SK-N-SH (cell line): ENCODE data around the gene CATSPER3. TPM values are rescaled to one million over a fixed set of nuclear protein-coding genes. Genes with fewer than 3 reads are reported as not detected.

Experiments
- CTCF ChIA-PET: fragments of 300-600, 350-600 bp; formaldehyde crosslinking; extraction: SDS; loops from one replicate; lab custom pipeline; 2021; lab: Yijun Ruan, JAX
- POLR2A ChIA-PET: fragments of 350-600 bp; sonication (Branson Sonifier 250); formaldehyde crosslinking; extraction: SDS; loops from one replicate; lab custom pipeline; 2020; ENCODE audit warnings: antibody characterized with exemption, inconsistent platforms; lab: Yijun Ruan, JAX
- DNase-seq: peaks from one replicate; pipeline ENCODE4 v3.0.0; 2012
- H2AFZ ChIP-seq: fragments of 200-600 bp; sonication (generic); 2 replicates; pipeline ENCODE4 v1.8.1; 2016; ENCODE audit warnings: antibody characterized with exemption, mild to moderate bottlenecking, low read depth
- H3F3A ChIP-seq: fragments of 200-600 bp; sonication (generic); replicated peaks from 2 replicates; pipeline ENCODE3; 2016; ENCODE audit warnings: antibody characterized with exemption, mild to moderate bottlenecking; ENCODE audit not compliant: insufficient read depth
- H3K27ac ChIP-seq, 2 experiments: fragments of 200-500 bp in 1 of 2; fragments of 200-600 bp in 1 of 2; sonication (Bioruptor generic) in 1 of 2; sonication (generic), shearing (Covaris generic) in 1 of 2; 2 replicates each; pipeline versions ENCODE4 v1.5.1 to v1.6.1; 2014 to 2016; ENCODE audit warnings: low read depth in 2 of 2, inconsistent platforms in 1 of 2, low read length in 1 of 2, mild to moderate bottlenecking in 1 of 2, mixed read lengths in 1 of 2
- H3K27me3 ChIP-seq: fragments of 200-600 bp; sonication (generic), shearing (Covaris generic); 2 replicates; pipeline ENCODE4 v1.6.1; 2016; ENCODE audit warnings: mixed run types; ENCODE audit not compliant: insufficient read depth
- H3K36me3 ChIP-seq, 2 experiments: fragments of 200-500 bp in 1 of 2; fragments of 200-600 bp in 1 of 2; sonication (Bioruptor generic) in 1 of 2; sonication (generic) in 1 of 2; replicated peaks in 1 of 2; 2 replicates each; pipeline versions ENCODE3 to v1.5.1; 2014 to 2016; ENCODE audit warnings: low read length in 1 of 2, mild to moderate bottlenecking in 1 of 2; ENCODE audit not compliant: insufficient read depth in 2 of 2, control insufficient read depth in 1 of 2
- H3K4me1 ChIP-seq, 2 experiments: fragments of 200-500 bp in 1 of 2; fragments of 200-600 bp in 1 of 2; sonication (Bioruptor generic) in 1 of 2; sonication (generic), shearing (Covaris generic) in 1 of 2; 2 replicates each; pipeline versions ENCODE4 v1.5.1 to v1.6.1; 2014 to 2016; ENCODE audit warnings: low read depth in 1 of 2, low read length in 1 of 2, mixed run types in 1 of 2; ENCODE audit not compliant: insufficient read depth in 2 of 2, control insufficient read depth in 1 of 2
- H3K4me2 ChIP-seq: fragments of 200-600 bp; sonication (generic), shearing (Covaris generic); 2 replicates; pipeline ENCODE4 v1.6.1; 2017; ENCODE audit warnings: mixed run types
- H3K4me3 ChIP-seq, 2 experiments: fragments of 200-500 bp in 1 of 2; fragments of 200-600 bp in 1 of 2; sonication (Bioruptor generic) in 1 of 2; sonication (generic), shearing (Covaris generic) in 1 of 2; 2 replicates each; pipeline versions ENCODE4 v1.5.1 to v1.8.1; 2014 to 2016; ENCODE audit warnings: low read depth in 2 of 2, inconsistent platforms in 1 of 2, low read length in 1 of 2, mild to moderate bottlenecking in 1 of 2, mixed read lengths in 1 of 2, moderate library complexity in 1 of 2
- H3K79me2 ChIP-seq: fragments of 200-600 bp; sonication (generic); 2 replicates; pipeline ENCODE4 v1.8.1; 2017; ENCODE audit warnings: mild to moderate bottlenecking; ENCODE audit not compliant: insufficient read depth
- H3K9ac ChIP-seq: fragments of 200-600 bp; sonication (generic); 2 replicates; pipeline ENCODE4 v1.6.1; 2017; ENCODE audit warnings: mixed run types
- H3K9me2 ChIP-seq: fragments of 200-600 bp; sonication (generic); 2 replicates; pipeline ENCODE4 v1.6.1; 2017; ENCODE audit warnings: mixed run types
- H3K9me3 ChIP-seq: fragments of 200-600 bp; sonication (generic); 2 replicates; pipeline ENCODE4 v1.6.1; 2017; ENCODE audit warnings: mixed run types, mild to moderate bottlenecking, moderate library complexity
- H4K20me1 ChIP-seq: fragments of 200-600 bp; sonication (generic); 2 replicates; pipeline ENCODE4 v1.6.1; 2017; ENCODE audit warnings: mild to moderate bottlenecking, mixed run types; ENCODE audit not compliant: insufficient read depth
- CTCF ChIP-seq: fragments of 200-600 bp; sonication (generic); IDR thresholded peaks from 2 replicates; pipeline ENCODE4 v1.6.1; 2017; ENCODE audit warnings: antibody characterized with exemption, mild to moderate bottlenecking, moderate library complexity
- ELF1 ChIP-seq: IDR thresholded peaks from 2 replicates; pipeline ENCODE4 v1.4.0; 2012
- IRF3 ChIP-seq: fragments of 150-350 bp; IDR thresholded peaks from 2 replicates; pipeline ENCODE4 v1.6.1; 2016; ENCODE audit warnings: mild to moderate bottlenecking, low read depth, low read length
- JUND ChIP-seq: IDR thresholded peaks from 2 replicates; pipeline ENCODE4 v1.4.0; 2012
- MEF2A ChIP-seq: IDR thresholded peaks from 2 replicates; pipeline ENCODE4 v1.4.0; 2012; ENCODE audit warnings: low read depth, borderline replicate concordance
- MXI1 ChIP-seq: IDR thresholded peaks from 2 replicates; pipeline ENCODE4 v1.6.1; 2012; ENCODE audit warnings: mild to moderate bottlenecking, low read depth, low read length, improper control_type of control experiment
- NFIC ChIP-seq: IDR thresholded peaks from 2 replicates; pipeline ENCODE4 v1.4.0; 2012; ENCODE audit warnings: borderline replicate concordance
- PBX3 ChIP-seq: IDR thresholded peaks from 2 replicates; pipeline ENCODE4; 2012
- POLR2AphosphoS5 ChIP-seq: IDR thresholded peaks from 2 replicates; pipeline ENCODE4 v1.6.1; 2012; ENCODE audit warnings: low read depth, low read length
- RAD21 ChIP-seq: IDR thresholded peaks from 2 replicates; pipeline ENCODE4 v1.6.1; 2012; ENCODE audit warnings: mild to moderate bottlenecking, low read length
- RCOR1 ChIP-seq: fragments of 150-350 bp; IDR thresholded peaks from 2 replicates; pipeline ENCODE4 v1.6.1; 2017; ENCODE audit warnings: antibody characterized with exemption, low read length
- RXRA ChIP-seq: IDR thresholded peaks from 2 replicates; pipeline ENCODE4 v1.4.0; 2012; ENCODE audit warnings: low read depth, mild to moderate bottlenecking, borderline replicate concordance
- SIN3A ChIP-seq: IDR thresholded peaks from 2 replicates; pipeline ENCODE4 v1.6.1; 2012; ENCODE audit warnings: low read depth, mild to moderate bottlenecking, low read length, moderate library complexity, borderline replicate concordance
- SMC3 ChIP-seq: IDR thresholded peaks from 2 replicates; pipeline ENCODE4 v1.6.1; 2012; ENCODE audit warnings: low read depth, low read length, improper control_type of control experiment
- TAF1 ChIP-seq: IDR thresholded peaks from 2 replicates; pipeline ENCODE4 v1.6.1; 2012; ENCODE audit warnings: low read depth, mild to moderate bottlenecking, low read length, moderate library complexity, borderline replicate concordance
- TCF12 ChIP-seq: IDR thresholded peaks from 2 replicates; pipeline ENCODE4 v1.4.0; 2012
- TEAD4 ChIP-seq: IDR thresholded peaks from 2 replicates; pipeline ENCODE4 v1.4.0; 2012; ENCODE audit warnings: mild to moderate bottlenecking, borderline replicate concordance; ENCODE audit not compliant: insufficient read depth
- YY1 ChIP-seq: IDR thresholded peaks from 2 replicates; pipeline ENCODE4 v1.4.0; 2012; ENCODE audit warnings: low read depth, mild to moderate bottlenecking
- WGBS: methylation state at CpG from one replicate; pipeline ENCODE4 v1.1.6; 2017; ENCODE audit warnings: low lambda C conversion rate; 5-methylcytosine and 5-hydroxymethylcytosine counted together
- polyA plus RNA-seq, 3 experiments: library from polyadenylated mRNA; depleted of rRNA; stranded (reverse); fragments of >200 nt; gene quantifications; 2 replicates each; pipeline ENCODE4 v1.2.3, GENCODE V29; 2012
- TF ChIP-seq, protein P1 (sequence below): IDR thresholded peaks from 2 replicates; pipeline ENCODE4 v1.4.0; 2012; ENCODE audit warnings: low read depth, borderline replicate concordance

CATSPER3 gene
- polyA plus RNA-seq, 1 of the 3 experiments (the other 2 are of a cell fraction): 0.26 TPM

DNA sequence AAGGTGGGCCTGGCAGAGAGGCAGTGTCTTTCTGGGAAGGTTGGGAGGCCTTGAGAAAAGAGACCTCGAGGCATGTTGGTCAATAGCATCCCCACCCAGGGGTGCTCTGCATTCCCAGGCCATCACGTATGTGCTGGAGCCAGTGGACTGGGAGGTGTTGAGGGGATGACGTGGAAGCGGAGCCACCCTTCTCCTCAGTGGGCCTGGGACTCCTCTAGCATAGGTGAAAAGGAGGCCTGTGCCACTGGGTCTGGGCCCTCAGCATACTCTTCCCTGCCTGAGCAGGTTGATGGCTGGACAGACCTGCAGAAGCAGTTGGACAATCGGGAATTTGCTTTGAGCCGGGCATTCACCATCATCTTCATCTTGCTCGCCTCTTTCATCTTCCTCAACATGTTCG lies 40.8 kb downstream of the CATSPER3 start:
- 74% methylated on average over 8 of the region's 8 CpGs for WGBS

DNA sequence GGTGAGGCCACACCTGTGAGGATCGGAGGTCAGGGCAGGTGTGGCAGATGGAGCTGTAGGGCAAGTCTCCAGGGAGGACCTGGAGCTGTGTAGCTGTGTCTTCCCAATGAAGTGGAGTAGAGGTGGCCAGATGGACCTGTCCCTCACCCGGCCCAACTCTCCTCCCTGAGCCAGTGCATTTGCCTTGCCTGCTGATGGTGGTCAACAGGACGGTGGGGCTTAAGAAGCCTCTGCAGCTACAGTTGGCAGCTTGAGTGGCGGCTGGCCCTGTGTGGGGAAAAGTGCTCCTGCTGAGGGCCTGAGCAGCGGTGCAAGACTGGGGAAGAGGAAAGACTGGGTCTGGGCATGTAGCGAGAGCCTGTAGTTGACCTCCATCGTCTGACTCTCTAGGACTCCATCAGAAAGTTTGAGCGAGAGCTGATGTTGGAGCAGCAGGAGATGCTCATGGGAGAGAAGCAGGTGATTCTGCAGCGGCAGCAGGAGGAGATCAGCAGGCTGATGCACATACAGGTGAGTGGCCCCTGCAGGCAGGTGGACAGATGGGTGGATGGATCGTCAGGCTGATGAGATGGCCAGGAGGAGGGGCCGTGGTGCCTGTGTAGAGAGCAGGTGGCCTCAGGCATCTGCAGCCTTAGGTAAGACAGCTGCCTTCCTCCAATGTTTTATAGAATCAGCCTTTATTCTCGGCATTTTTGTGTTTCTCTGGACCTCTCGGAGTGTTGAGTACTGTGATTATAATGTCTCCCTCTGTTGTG lies 41.5 kb downstream of the CATSPER3 start:
- Histone ChIP-seq H2AFZ (no peak overlapping the region), H3F3A (no peaks in the 10 kb centered on the region), H3K4me2 (no peak overlapping the region), H4K20me1 (no peaks in the 10 kb centered on the region), H3K27ac (no peak overlapping the region), H3K9me3 (no peaks in the 10 kb centered on the region), H3K9me2 (no peaks in the 10 kb centered on the region), H3K79me2 (no peaks in the 10 kb centered on the region), H3K27me3 (no peaks in the 10 kb centered on the region; the same call in 1 of the 2 replicates), H3K36me3 (no peaks in the 10 kb centered on the region), H3K4me3 (no peak overlapping the region), H3K4me1 (no peaks in the 10 kb centered on the region; a peak in 1 of 4 replicates), H3K9ac (no peak overlapping the region)
- DNase-seq: peak; percentile 3
- ChIA-PET POLR2A (no interaction called here), CTCF (no interaction called here)
- no peak for TF ChIP-seq TCF12
- no peak for TF ChIP-seq MXI1
- no peak for TF ChIP-seq RAD21
- no peak for TF ChIP-seq NFIC
- no peak for TF ChIP-seq SIN3A
- TF ChIP-seq JUND: no peak
- no peak for TF ChIP-seq SMC3
- TF ChIP-seq PBX3: no peak
- no peak for TF ChIP-seq CTCF
- TF ChIP-seq, protein P1, sequence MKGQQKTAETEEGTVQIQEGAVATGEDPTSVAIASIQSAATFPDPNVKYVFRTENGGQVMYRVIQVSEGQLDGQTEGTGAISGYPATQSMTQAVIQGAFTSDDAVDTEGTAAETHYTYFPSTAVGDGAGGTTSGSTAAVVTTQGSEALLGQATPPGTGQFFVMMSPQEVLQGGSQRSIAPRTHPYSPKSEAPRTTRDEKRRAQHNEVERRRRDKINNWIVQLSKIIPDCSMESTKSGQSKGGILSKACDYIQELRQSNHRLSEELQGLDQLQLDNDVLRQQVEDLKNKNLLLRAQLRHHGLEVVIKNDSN: no peak
- no peak for TF ChIP-seq RCOR1
- TF ChIP-seq MEF2A: no peak
- TF ChIP-seq IRF3: no peak
- no peak for TF ChIP-seq RXRA
- TF ChIP-seq POLR2AphosphoS5: no peak
- WGBS: 73% methylated on average over 9 of the region's 13 CpGs

More for the DNA sequence above, 40.8 kb downstream of the CATSPER3 start:
- TF ChIP-seq, protein P1: no peak
- TF ChIP-seq YY1: no peak
- TF ChIP-seq ELF1: no peak
- no peak for TF ChIP-seq TAF1
- no peak for TF ChIP-seq RXRA
- TF ChIP-seq MXI1: no peak
- TF ChIP-seq TEAD4: no peak
- Histone ChIP-seq H4K20me1 (no peaks in the 10 kb centered on the region), H3K4me2 (no peak overlapping the region), H3K9ac (no peak overlapping the region), H3K79me2 (no peaks in the 10 kb centered on the region), H3K4me3 (no peak overlapping the region), H3K9me3 (no peaks in the 10 kb centered on the region), H3F3A (no peaks in the 10 kb centered on the region), H3K27ac (no peak overlapping the region), H3K27me3 (no peaks in the 10 kb centered on the region; the same call in 1 of the 2 replicates), H3K9me2 (no peaks in the 10 kb centered on the region), H3K4me1 (no peaks in the 10 kb centered on the region; a peak in 1 of 4 replicates), H2AFZ (no peak overlapping the region), H3K36me3 (no peaks in the 10 kb centered on the region)
- ChIA-PET POLR2A (no interaction called here), CTCF (no interaction called here)
- peak; percentile 2 for DNase-seq
